ENCODE results near the gene BCL2L11. TPM values are rescaled to one million over a fixed set of nuclear protein-coding genes. Genes with fewer than 3 reads are reported as not detected.

The BCL2L11 gene
- total RNA-seq, 4 donors from 2014 or later = 8.8 to 41.8 (median 36.1) TPM

DNA sequence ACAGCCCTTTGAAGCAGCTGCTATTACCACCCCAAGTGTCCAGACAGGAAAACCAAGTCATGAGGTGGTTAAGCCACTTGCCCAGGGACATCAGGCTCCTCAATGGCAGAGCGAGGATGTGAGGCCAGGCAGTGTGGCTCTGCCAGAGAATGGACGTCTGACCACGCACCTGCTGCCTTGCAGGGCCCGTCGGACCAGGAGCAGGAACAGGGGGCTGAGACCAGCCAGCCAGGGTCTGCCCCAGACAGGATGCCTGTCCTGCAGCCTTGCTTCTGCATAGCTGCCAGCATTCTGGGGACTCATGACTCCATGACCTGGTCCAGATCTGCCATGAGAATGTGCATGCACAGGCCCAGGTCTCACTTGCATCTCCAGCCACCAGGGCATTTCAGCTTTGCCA is 52.0 kb downstream of the BCL2L11 start:
- Histone ChIP-seq H3K27me3 (no peaks in the 10 kb centered on the region), H3K27ac (no peak overlapping the region), H3K9me3 (no peaks in the 10 kb centered on the region), H3K4me3 (no peak overlapping the region), H3K36me3 (no peaks in the 10 kb centered on the region), H3K4me1 (peaks cover 0 to 12% (median 7%) of the 10 kb centered on the region in 4 donors)
- intact Hi-C loops (cut with DNase I; ENCODE audit: low total_unique reads) (no loop called here), in situ Hi-C loops (cut with MboI; ENCODE audit: low pct_ligation_motif_present in 1 of 4, low pct_unique_long_range_greater_than_20kb in 1 of 4, low sequenced_read_pairs in 3 of 4) (no loop called here)
- WGBS, 2 donors (ENCODE audit: low coverage in 1 of 2) = 89% methylated on average over 5 of the region's 5 CpGs; no CpG with 5 or more reads in 1 of the 2 donors
- TF ChIP-seq POLR2AphosphoS5 (IDR thresholded peaks at IDR 0.05) (no peak), EP300 (IDR thresholded peaks at IDR 0.05; ENCODE audit: low read depth) (no peak), POLR2A (IDR thresholded peaks at IDR 0.05) (no peak)
- TF ChIP-seq, protein P1, sequence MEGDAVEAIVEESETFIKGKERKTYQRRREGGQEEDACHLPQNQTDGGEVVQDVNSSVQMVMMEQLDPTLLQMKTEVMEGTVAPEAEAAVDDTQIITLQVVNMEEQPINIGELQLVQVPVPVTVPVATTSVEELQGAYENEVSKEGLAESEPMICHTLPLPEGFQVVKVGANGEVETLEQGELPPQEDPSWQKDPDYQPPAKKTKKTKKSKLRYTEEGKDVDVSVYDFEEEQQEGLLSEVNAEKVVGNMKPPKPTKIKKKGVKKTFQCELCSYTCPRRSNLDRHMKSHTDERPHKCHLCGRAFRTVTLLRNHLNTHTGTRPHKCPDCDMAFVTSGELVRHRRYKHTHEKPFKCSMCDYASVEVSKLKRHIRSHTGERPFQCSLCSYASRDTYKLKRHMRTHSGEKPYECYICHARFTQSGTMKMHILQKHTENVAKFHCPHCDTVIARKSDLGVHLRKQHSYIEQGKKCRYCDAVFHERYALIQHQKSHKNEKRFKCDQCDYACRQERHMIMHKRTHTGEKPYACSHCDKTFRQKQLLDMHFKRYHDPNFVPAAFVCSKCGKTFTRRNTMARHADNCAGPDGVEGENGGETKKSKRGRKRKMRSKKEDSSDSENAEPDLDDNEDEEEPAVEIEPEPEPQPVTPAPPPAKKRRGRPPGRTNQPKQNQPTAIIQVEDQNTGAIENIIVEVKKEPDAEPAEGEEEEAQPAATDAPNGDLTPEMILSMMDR (IDR thresholded peaks at IDR 0.05) = no peak
- no peak for DNase-seq

DNA sequence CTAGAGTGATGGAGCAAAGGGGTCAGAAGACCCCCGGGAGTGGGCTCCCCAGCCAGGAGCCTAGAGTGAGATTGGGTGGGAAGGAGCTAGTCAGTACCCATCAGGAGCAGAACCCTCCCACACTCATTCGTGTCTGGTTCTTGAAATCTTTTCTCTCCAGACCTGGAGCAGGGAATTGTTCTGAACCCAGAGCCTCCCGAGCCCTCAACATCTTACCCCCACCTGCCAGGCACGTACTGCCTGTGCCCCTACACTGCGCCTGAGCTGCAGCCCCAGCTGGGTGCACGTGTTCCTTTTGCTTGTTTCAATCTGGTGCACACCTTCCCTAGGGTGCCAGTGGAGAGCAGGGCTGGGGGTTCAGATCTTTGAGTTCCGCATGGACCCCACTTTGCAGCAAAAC is 52.6 kb downstream of the BCL2L11 start:
- Histone ChIP-seq H3K4me3 (no peak overlapping the region), H3K36me3 (no peaks in the 10 kb centered on the region), H3K4me1 (peaks cover 6 to 13% (median 10%) of the 10 kb centered on the region in 4 donors), H3K27me3 (no peaks in the 10 kb centered on the region), H3K9me3 (no peaks in the 10 kb centered on the region), H3K27ac (no peak overlapping the region)
- no peak for DNase-seq
- in situ Hi-C loops (cut with MboI; ENCODE audit: low pct_ligation_motif_present in 1 of 4, low pct_unique_long_range_greater_than_20kb in 1 of 4, low sequenced_read_pairs in 3 of 4) = no loop called here
- WGBS, 2 donors (ENCODE audit: low coverage in 1 of 2) = 80 to 90% methylated on average over 1 to 7 of the region's 7 CpGs
- intact Hi-C loops (cut with DNase I; ENCODE audit: low total_unique reads) = no loop called here
- TF ChIP-seq POLR2A (IDR thresholded peaks at IDR 0.05) (no peak), POLR2AphosphoS5 (IDR thresholded peaks at IDR 0.05) (no peak), EP300 (IDR thresholded peaks at IDR 0.05; ENCODE audit: low read depth) (no peak)
- TF ChIP-seq, protein P1 (IDR thresholded peaks at IDR 0.05) = no peak

DNA sequence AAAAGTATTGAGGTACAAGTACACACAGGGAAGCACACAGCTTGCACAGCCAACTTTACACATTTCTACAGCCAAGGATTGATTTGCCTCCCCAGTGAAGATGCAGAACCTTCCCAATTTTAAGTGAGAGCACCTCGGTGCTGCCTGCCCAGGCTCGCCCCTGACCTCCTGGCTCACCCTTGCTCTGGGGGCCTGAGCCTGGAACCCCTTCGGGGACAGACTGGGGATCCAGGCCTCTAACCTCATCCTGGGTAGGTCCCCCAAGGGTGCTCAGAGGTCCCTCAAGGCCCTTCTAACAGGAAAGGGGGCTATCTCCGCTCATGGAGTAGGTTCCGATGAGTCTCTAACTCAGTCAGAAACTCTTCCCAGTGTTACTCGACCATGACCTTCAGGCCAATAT is 53.1 kb downstream of the BCL2L11 start:
- Histone ChIP-seq H3K4me1 (peaks cover 9 to 13% (median 12%) of the 10 kb centered on the region in 4 donors), H3K4me3 (no peak overlapping the region), H3K36me3 (no peaks in the 10 kb centered on the region), H3K27me3 (no peaks in the 10 kb centered on the region), H3K9me3 (no peaks in the 10 kb centered on the region), H3K27ac (no peak overlapping the region)
- WGBS, 2 donors (ENCODE audit: low coverage in 1 of 2) = 85 to 100% methylated on average over 1 to 6 of the region's 6 CpGs
- no peak for DNase-seq
- intact Hi-C loops (cut with DNase I; ENCODE audit: low total_unique reads) (no loop called here), in situ Hi-C loops (cut with MboI; ENCODE audit: low pct_ligation_motif_present in 1 of 4, low pct_unique_long_range_greater_than_20kb in 1 of 4, low sequenced_read_pairs in 3 of 4) (no loop called here)
- TF ChIP-seq EP300 (IDR thresholded peaks at IDR 0.05; ENCODE audit: low read depth) (no peak), POLR2AphosphoS5 (IDR thresholded peaks at IDR 0.05) (no peak)
- TF ChIP-seq, protein P1 (IDR thresholded peaks at IDR 0.05) = no peak

DNA sequence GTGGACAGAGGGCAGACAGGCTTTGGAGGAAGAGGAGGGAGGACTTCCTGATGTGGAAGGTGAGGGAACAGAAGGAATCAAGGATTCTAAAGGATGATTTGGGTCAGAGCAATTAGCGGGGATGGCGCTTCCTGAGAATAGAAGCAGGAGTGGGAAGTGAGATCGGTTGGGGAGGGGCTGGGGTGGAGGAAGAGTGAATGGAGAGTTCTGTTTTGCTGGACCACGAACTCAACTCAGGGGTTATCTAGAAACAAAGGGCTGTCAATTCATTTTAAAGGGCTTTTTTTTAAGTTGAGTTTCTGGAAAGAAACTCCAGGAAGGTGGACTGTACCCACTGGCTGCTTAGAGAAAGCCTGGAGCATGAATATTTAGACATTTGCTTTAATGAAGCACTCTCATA is 54.9 kb downstream of the BCL2L11 start:
- Histone ChIP-seq H3K27ac (no peak overlapping the region), H3K36me3 (no peaks in the 10 kb centered on the region), H3K9me3 (no peaks in the 10 kb centered on the region), H3K4me3 (no peak overlapping the region), H3K27me3 (no peaks in the 10 kb centered on the region), H3K4me1 (peaks cover 9 to 23% (median 17%) of the 10 kb centered on the region in 4 donors)
- WGBS, 2 donors (ENCODE audit: low coverage in 1 of 2) = 65 to 76% methylated on average over 2 to 4 of the region's 4 CpGs
- intact Hi-C loops (cut with DNase I; ENCODE audit: low total_unique reads) (no loop called here), in situ Hi-C loops (cut with MboI; ENCODE audit: low pct_ligation_motif_present in 1 of 4, low pct_unique_long_range_greater_than_20kb in 1 of 4, low sequenced_read_pairs in 3 of 4) (no loop called here)
- no peak for DNase-seq
- TF ChIP-seq EP300 (IDR thresholded peaks at IDR 0.05; ENCODE audit: low read depth) (no peak), POLR2A (IDR thresholded peaks at IDR 0.05) (no peak), POLR2AphosphoS5 (IDR thresholded peaks at IDR 0.05) (no peak)
- TF ChIP-seq, protein P1 (IDR thresholded peaks at IDR 0.05) = no peak

Measured in transverse colon (tissue), 4 donors.